Hepatocyte (in vitro differentiated cells): ENCODE data around the gene HNRNPLL. TPM values are rescaled to one million over a fixed set of nuclear protein-coding genes. Genes with fewer than 3 reads are reported as not detected.

ENCODE experiments used
- DNase-seq: peaks from one replicate; pipeline ENCODE4 v3.0.0-alpha.2; 2016; ENCODE audit warnings: low spot score
- H2AFZ ChIP-seq: fragments of 200-600 bp; sonication (generic); 2 replicates; pipeline ENCODE4 v1.6.0; 2016; ENCODE audit warnings: antibody characterized with exemption, mild to moderate bottlenecking
- H3K27ac ChIP-seq: fragments of 200-600 bp; sonication (generic); 2 replicates; pipeline ENCODE4 v1.5.1; 2016; ENCODE audit warnings: mild to moderate bottlenecking
- H3K27me3 ChIP-seq: fragments of 200-600 bp; sonication (generic); 2 replicates; pipeline ENCODE4 v1.6.1; 2016
- H3K36me3 ChIP-seq: fragments of 200-600 bp; sonication (generic); replicated peaks from 2 replicates; pipeline ENCODE4 v1.5.1; 2016; ENCODE audit warnings: low read depth; ENCODE audit not compliant: insufficient read depth
- H3K4me1 ChIP-seq: fragments of 200-600 bp; sonication (generic); 2 replicates; pipeline ENCODE4 v1.5.1; 2016; ENCODE audit warnings: mild to moderate bottlenecking, moderate library complexity; ENCODE audit not compliant: insufficient read depth
- H3K4me2 ChIP-seq: fragments of 200-600 bp; sonication (generic); 2 replicates; pipeline ENCODE4 v1.6.0; 2016
- H3K4me3 ChIP-seq: fragments of 200-600 bp; sonication (generic); 2 replicates; pipeline ENCODE4 v1.5.1; 2016; ENCODE audit warnings: mild to moderate bottlenecking
- H3K79me2 ChIP-seq: fragments of 200-600 bp; sonication (generic); 2 replicates; pipeline ENCODE4 v1.6.0; 2017; ENCODE audit warnings: mild to moderate bottlenecking
- H3K9me2 ChIP-seq: fragments of 200-600 bp; sonication (generic); replicated peaks from 2 replicates; pipeline ENCODE4 v1.6.0; 2017; ENCODE audit warnings: mild to moderate bottlenecking; ENCODE audit not compliant: insufficient read depth
- H3K9me3 ChIP-seq: fragments of 200-600 bp; sonication (generic); 2 replicates; pipeline ENCODE4 v1.5.1; 2016; ENCODE audit warnings: low read depth, mild to moderate bottlenecking
- H4K20me1 ChIP-seq: fragments of 200-600 bp; sonication (generic); 2 replicates; pipeline ENCODE4 v1.6.0; 2016; ENCODE audit warnings: mild to moderate bottlenecking; ENCODE audit not compliant: insufficient read depth, poor library complexity, severe bottlenecking
- EZH2 ChIP-seq: fragments of 200-600 bp; sonication (generic); IDR thresholded peaks from 2 replicates; pipeline ENCODE4 v1.6.1; 2016; ENCODE audit warnings: antibody characterized with exemption, mild to moderate bottlenecking, borderline replicate concordance
- EZH2phosphoT487 ChIP-seq: fragments of 200-600 bp; sonication (generic); IDR thresholded peaks from one replicate; pipeline ENCODE4 v1.6.1; 2018; ENCODE audit warnings: antibody characterized with exemption, mild to moderate bottlenecking, low read depth, moderate library complexity; ENCODE audit not compliant: unreplicated experiment, severe bottlenecking
- WGBS: methylation state at CpG from one replicate; pipeline ENCODE4 v1.1.6; 2016; ENCODE audit warnings: low lambda C conversion rate; ENCODE audit errors: missing lambda C conversion rate; 5-methylcytosine and 5-hydroxymethylcytosine counted together
- polyA plus RNA-seq: library from polyadenylated mRNA; unstranded; fragments of >200 nt; fragmentation: Nextera tagmentation; extraction: Ambion mirVana; gene quantifications from 2 replicates; pipeline ENCODE4 v1.2.1, GENCODE V29; 2016
- total RNA-seq: library from RNA; depleted of rRNA; stranded (reverse); fragments of >200 nt; gene quantifications from 2 replicates; pipeline ENCODE4 v1.2.3, GENCODE V29; 2014
- TF ChIP-seq, protein P1 (sequence below): fragments of 200-600 bp; sonication (generic); IDR thresholded peaks from 2 replicates; pipeline ENCODE4 v1.5.1; 2016; ENCODE audit warnings: antibody characterized with exemption, mild to moderate bottlenecking; ENCODE audit not compliant: poor library complexity

HNRNPLL gene
- total and polyA plus RNA-seq, 2 experiments from 2014 or later = 37.6 to 55.7 TPM

DNA sequence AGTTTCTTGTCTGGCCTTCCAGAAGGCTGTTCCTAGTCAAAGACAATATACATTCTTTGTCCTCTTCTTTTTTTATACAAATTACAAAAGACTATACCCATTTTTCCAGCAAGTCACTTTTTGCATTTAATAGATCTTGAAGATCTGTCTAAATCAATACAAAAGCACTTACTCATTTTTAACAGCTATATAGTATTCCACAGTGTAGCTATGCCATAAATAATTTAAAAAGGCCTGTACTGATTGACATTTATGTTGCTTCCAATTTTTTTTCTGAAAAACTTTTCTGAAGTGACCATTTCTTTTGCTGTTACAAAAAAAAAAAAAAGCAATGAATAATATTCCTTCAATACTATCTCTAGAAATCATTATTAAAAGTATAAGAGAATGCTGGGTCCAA lies 30.3 kb upstream of the HNRNPLL start:
- no peak for DNase-seq
- Histone ChIP-seq H3K4me3 (no peak overlapping the region), H3K36me3 (no peaks in the 10 kb centered on the region), H3K9me3 (no peaks in the 10 kb centered on the region), H3K27ac (no peak overlapping the region), H3K9me2 (no peaks in the 10 kb centered on the region), H3K4me1 (no peaks in the 10 kb centered on the region), H3K79me2 (no peaks in the 10 kb centered on the region), H2AFZ (no peak overlapping the region), H3K4me2 (no peak overlapping the region), H3K27me3 (no peaks in the 10 kb centered on the region), H4K20me1 (no peaks in the 10 kb centered on the region)
- no peak for TF ChIP-seq EZH2phosphoT487
- TF ChIP-seq, protein P1, sequence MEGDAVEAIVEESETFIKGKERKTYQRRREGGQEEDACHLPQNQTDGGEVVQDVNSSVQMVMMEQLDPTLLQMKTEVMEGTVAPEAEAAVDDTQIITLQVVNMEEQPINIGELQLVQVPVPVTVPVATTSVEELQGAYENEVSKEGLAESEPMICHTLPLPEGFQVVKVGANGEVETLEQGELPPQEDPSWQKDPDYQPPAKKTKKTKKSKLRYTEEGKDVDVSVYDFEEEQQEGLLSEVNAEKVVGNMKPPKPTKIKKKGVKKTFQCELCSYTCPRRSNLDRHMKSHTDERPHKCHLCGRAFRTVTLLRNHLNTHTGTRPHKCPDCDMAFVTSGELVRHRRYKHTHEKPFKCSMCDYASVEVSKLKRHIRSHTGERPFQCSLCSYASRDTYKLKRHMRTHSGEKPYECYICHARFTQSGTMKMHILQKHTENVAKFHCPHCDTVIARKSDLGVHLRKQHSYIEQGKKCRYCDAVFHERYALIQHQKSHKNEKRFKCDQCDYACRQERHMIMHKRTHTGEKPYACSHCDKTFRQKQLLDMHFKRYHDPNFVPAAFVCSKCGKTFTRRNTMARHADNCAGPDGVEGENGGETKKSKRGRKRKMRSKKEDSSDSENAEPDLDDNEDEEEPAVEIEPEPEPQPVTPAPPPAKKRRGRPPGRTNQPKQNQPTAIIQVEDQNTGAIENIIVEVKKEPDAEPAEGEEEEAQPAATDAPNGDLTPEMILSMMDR = no peak
- TF ChIP-seq EZH2 = no peak

DNA sequence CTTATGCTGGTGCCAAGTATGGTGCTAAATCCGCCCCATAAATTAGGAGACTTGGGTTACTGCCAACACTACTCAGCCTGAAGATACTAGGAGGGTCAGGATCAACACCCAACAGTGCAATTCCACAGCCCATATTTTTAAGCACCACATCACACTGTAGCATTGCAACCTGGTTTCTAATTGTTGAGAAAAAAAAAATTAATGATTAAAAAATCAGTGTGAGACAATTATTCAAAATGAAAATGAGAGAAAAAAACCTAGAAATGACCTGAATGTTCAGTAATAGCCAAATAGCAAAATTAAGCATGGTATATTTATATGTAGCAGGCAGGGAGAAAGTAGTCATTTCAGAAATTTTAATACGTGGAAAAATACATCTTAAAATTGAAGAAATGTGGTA lies 29.2 kb upstream of the HNRNPLL start:
- Histone ChIP-seq H3K9me3 (no peaks in the 10 kb centered on the region), H3K36me3 (no peaks in the 10 kb centered on the region), H4K20me1 (no peaks in the 10 kb centered on the region), H2AFZ (no peak overlapping the region), H3K9me2 (no peaks in the 10 kb centered on the region), H3K4me3 (no peak overlapping the region), H3K4me2 (no peak overlapping the region), H3K4me1 (no peaks in the 10 kb centered on the region), H3K27me3 (no peaks in the 10 kb centered on the region), H3K27ac (no peak overlapping the region), H3K79me2 (no peaks in the 10 kb centered on the region)
- no peak for DNase-seq
- TF ChIP-seq EZH2 = no peak
- no peak for TF ChIP-seq EZH2phosphoT487
- TF ChIP-seq, protein P1 = no peak
- WGBS = 98% methylated on average over 2 of the region's 2 CpGs

DNA sequence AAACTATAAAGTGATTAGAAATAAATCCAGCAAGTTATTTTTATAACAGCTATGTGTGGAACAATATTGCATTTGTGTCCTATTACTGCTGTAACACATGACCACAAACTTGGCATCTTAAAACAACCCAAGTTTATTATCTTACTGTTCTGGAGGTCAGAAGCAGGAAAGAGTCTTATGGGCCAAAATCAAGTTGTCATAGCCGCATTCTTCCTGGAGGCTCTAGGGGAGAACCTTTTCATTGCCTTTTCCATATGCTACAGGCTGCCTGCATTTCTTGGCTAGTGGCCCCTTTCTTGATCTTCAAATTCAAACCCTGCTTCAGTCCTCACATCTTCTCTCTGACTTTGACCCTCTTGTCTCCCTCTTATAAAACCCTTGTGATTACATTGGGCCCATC lies 27.0 kb upstream of the HNRNPLL start:
- H3K27ac ChIP-seq = no peak overlapping the region
- no peaks in the 10 kb centered on the region for H3K4me1 ChIP-seq
- H4K20me1 ChIP-seq = no peaks in the 10 kb centered on the region
- H3K79me2 ChIP-seq = no peaks in the 10 kb centered on the region
- no peak overlapping the region for H2AFZ ChIP-seq
- DNase-seq = no peak
- no peaks in the 10 kb centered on the region for H3K9me2 ChIP-seq
- no peaks in the 10 kb centered on the region for H3K36me3 ChIP-seq
- no peak for TF ChIP-seq EZH2phosphoT487
- TF ChIP-seq, protein P1 = no peak
- no peak for TF ChIP-seq EZH2
- no peaks in the 10 kb centered on the region for H3K27me3 ChIP-seq
- H3K9me3 ChIP-seq = no peaks in the 10 kb centered on the region
- H3K4me2 ChIP-seq = no peak overlapping the region
- 100% methylated on average over 1 of the region's 1 CpG for WGBS
- no peak overlapping the region for H3K4me3 ChIP-seq

DNA sequence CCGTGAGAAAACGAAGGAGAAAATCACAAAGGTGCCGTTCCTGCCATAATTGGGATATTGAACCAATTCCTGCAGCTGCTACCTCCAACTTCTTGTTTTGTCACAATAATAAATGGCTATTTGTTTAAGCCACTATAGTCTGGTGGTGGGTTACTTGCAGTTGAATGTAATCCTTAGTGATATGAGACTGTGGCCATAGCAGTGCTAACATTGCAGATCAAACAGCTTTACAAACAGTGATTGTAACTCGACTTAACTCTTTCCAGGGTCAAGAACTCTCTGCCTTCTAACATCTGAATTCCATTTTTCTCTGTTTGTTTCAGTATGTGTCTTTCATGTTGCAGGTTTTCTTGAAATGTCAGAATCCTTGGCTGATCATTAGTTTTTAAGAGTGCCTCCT lies 24.7 kb upstream of the HNRNPLL start:
- no peak overlapping the region for H2AFZ ChIP-seq
- H3K27me3 ChIP-seq = no peaks in the 10 kb centered on the region
- no peaks in the 10 kb centered on the region for H3K9me3 ChIP-seq
- TF ChIP-seq EZH2 (no peak), EZH2phosphoT487 (no peak)
- TF ChIP-seq, protein P1 = no peak
- no peaks in the 10 kb centered on the region for H3K9me2 ChIP-seq
- peak overlapping the region; percentile 58 for H3K4me2 ChIP-seq
- H3K36me3 ChIP-seq = no peaks in the 10 kb centered on the region
- DNase-seq = no peak
- no peaks in the 10 kb centered on the region for H3K4me1 ChIP-seq
- 52% methylated on average over 4 of the region's 4 CpGs for WGBS
- H4K20me1 ChIP-seq = no peaks in the 10 kb centered on the region
- no peak overlapping the region for H3K4me3 ChIP-seq
- no peaks in the 10 kb centered on the region for H3K79me2 ChIP-seq
- H3K27ac ChIP-seq = no peak overlapping the region
